Stimulated activated CD4-positive, alpha-beta T cell treated with anti-CD3 and anti-CD28 coated beads, Interleukin-12 subunit alpha, Interleukin-12 subunit beta, amount 100 ng/mL, for 24 hours (primary cell): ENCODE data around the gene SERPINB10.

ENCODE experiments used
- DNase-seq, 2 experiments: peaks; one replicate each; pipeline ENCODE4 v3.0.0-alpha.2; 2020; ENCODE audit warnings: low read depth in 2 of 2

Gene SERPINB10, protein sequence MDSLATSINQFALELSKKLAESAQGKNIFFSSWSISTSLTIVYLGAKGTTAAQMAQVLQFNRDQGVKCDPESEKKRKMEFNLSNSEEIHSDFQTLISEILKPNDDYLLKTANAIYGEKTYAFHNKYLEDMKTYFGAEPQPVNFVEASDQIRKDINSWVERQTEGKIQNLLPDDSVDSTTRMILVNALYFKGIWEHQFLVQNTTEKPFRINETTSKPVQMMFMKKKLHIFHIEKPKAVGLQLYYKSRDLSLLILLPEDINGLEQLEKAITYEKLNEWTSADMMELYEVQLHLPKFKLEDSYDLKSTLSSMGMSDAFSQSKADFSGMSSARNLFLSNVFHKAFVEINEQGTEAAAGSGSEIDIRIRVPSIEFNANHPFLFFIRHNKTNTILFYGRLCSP

DNA sequence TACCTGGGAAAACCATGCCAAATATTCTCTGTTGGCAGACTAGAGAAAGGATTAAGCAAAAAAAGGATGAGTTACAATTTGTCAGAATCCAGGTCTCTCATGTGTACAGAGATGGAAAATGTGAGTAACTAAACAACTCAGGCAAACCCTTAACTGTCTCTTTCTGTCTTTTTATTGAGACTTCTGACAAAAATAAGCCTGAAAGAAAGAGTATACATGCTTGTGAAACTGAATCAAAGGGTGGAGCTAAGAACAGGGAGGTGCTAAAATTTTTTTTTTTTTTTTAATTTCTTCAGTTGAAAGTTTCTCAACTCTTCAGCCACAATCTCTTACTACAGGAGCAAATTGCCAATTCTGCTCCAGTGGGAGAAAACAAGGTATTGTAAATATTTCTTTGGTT is at the start of gene SERPINB10:
Gene SERPINB10, plus strand, starts transcription at position 295 of the 400 bp plus-strand sequence. CDS start 7,553 bp downstream, outside the sequence.
- DNase-seq: no peak

DNA sequence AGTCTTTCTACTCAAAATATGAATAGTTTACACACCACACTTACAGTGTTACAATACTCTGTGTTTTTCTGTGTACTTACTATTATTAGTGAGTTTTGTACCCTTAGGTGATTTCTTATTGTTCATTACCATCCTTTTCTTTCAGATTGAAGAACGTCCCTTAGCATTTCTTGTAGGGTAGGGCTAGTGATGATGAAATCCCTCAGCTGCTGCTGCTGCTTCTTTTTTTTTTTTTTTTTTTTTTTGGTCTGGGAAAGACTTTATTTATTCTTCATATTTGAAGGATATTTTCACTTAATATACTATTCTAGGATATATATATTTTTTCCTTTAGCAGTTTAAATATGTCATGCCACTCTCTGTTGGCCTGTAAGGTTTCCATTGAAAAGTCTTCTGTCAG is 49.3 kb upstream of the SERPINB10 start:
- DNase-seq: no peak

DNA sequence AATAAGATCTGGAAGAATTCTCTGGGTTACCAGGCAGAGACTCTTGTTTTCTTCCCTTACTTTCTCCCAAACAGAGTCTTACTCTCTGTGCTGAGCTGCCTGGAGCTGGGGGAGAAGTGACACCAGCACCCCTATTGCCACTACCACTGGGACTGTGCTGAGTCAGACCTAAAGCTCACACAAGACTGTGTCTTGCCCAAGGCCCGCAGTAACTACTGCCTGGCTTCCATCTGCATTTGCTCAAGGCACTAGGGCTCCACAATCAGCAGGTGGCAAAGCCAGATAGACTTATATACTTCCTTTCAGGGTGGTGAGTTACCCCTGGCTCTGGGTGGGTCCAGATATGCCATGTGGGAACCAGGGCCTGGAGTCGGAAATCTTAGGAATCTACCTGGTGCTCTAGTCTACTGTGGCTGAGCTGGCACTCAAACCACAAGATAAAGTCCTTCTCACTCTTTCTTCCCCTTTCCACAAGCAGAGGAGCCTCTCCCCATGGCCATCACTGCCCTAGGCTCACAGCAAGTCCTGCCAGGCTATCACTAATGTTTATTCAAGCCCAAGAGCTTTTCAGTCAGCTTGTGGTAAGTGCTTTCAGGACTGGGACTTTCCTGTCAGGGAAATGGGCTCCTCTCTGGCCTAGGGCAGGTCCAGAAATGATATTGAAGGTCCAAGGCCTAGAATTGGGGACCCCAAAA is 47.8 kb upstream of the SERPINB10 start:
- no peak for DNase-seq

DNA sequence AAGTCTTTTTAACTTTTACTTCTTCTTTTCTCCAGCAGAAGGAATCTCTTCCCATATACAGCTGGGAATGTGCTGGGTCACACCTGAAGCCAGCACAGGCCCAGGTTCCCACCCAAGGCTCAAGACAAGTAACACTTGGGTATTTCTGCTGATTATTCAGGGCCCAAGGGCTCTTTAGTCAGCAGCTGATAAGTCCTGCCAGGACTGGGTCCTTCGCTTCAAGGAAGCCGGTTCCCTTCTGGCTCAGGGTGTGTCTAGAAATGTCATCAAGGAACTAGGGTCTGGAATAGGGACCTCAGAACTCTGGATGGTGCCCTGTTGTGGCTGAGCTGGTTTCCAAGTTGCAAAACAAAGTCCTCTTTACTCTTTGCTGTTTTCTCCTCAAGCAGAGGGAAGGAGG is 47.2 kb upstream of the SERPINB10 start:
- no peak for DNase-seq

DNA sequence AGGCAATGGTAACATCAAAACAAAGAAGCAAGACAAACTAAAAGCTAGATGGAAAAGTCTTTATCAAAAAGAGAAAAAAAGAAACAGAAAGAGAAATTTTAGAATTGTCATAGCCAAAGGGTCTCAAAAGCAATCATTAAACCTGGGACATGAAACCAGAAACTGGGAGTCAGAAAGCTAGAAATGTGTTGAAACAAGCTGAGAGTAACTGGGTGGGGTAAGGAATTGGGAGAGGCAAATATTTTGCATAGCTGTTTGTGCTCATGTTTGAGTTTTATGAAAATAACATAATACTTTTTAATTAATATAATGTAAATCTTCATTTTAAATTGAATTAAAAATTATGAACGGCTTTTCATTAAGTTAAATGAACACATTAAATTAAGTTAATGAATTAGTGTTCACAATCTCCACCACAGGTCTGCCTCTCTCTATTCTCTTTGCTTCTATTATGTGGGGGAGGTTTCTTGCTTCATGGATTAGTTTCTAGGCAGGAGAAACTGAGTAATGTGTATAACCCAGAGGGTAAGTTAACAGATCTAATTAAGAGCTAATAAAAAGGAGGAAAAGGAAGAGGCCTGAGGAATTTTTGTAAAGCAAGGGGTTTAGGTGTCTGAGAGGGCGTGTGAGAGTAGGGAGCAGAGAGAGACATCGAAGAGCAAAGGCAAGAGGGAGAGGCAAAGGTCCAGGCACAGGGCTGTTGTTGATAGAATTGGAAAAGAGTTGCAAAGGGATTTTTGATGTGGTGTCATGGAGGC is 40.2 kb upstream of the SERPINB10 start:
- no peak for DNase-seq

DNA sequence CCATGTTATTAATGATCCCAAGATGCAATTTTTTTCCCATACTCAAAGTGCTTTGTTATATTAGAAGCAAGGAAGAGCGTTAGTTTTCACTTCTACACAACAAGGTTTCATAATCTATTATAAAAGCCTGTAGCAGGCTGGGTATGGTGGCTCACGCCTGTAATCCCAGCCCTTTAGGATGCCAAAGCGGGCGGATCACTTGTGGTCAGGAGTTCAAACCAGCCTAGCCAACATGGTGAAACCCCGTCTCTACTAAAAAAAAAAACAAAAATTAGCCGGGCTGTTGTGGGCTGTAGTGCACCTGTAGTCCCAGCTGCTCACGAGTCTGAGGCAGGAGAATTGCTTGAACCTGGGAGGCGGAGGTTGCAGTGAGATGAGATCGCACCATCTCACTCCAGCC is 39.2 kb upstream of the SERPINB10 start:
- no peak for DNase-seq

DNA sequence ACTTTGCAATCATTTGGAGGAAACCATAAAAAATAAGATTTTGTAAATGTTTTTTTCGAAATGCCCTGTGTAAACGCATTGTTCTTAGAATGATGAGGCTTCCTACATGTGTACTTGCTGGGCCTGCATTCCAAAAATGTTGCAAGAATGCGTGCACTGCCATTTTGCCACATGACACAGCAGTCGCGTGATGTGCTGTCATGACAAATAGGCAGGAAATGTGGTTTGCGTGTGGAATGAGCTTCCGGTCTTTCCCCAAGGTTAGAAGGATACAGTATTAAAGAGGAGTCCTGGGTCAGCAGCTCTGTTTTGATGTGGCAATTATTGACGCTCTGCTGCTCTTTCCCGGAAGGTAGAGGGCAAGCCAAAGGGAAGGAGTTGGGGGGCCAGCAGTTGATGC is 38.4 kb upstream of the SERPINB10 start:
- DNase-seq: no peak

DNA sequence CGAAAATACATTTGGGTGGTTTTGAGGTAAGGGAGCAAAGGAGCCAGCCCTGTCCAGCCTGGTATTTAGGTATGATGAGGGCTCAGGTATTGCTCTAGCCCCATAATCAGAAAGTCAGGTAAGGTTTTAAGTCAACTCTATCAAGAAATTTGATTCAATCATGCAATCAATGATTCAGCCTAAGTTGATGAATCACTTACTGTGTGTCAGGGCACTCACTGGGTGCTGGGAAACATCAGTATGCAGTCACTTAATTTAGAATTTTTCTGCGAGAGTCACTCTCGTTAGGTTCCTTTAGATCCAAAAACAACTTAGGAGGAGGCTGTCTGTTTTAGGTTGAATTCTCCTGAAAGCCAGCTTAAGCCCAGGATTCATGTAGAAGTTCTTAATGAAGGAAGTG is 37.9 kb upstream of the SERPINB10 start:
- no peak for DNase-seq

DNA sequence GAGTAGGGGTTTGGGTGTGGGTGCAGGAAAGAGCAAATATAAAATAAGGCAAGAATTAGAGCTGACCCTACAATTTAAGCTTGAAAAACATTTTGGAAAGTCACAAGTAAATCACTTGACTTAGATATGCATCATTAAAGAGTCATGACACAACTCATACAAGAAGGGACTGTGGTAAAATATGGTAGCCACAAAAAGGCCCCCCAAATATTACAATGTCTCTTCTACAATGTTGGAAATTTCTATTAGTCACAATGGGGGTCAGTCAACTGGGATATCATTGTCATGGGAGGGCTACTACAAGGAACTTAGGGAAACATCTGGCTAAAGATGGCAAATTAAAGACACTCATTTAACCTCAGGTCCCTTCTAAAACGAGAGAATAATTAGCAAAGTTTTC is 35.9 kb upstream of the SERPINB10 start:
- DNase-seq: no peak

DNA sequence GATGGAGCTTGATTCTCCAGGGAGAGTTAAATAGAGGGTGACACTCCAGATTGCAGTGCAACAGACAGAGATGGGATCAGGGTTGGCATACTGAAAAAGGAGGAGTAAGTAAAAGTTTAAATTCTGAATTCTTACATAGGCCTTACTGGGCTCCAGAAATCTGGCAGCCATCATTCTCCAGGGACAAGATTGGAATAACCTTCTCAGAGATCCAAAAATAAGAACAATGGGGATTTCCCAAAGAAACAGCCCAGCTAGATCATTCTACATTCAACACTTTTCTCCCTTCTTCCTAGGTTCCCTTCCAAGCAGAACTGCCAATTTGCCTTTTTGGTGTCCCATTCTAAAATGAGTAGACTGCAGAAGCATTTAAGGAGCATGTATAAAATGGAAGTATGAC is 35.2 kb upstream of the SERPINB10 start:
- DNase-seq: no peak

DNA sequence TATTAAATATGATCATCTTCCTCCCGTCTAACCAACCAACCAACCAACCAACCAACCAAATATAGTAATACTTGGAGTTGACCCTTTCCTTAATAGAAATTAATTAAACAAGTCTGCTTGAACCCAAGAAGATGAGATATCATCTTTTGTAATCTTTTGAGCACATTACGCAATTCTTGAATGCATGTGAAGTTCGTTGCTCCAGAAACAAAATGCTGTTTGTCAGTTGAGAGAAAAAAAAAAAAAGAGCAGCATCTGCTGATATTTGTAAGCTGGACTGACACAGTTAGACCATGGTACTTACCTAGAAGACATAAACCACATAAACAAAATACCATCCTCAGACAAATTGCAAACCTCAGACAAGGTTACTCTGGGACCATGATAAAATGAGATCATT is 29.4 kb upstream of the SERPINB10 start:
- no peak for DNase-seq

DNA sequence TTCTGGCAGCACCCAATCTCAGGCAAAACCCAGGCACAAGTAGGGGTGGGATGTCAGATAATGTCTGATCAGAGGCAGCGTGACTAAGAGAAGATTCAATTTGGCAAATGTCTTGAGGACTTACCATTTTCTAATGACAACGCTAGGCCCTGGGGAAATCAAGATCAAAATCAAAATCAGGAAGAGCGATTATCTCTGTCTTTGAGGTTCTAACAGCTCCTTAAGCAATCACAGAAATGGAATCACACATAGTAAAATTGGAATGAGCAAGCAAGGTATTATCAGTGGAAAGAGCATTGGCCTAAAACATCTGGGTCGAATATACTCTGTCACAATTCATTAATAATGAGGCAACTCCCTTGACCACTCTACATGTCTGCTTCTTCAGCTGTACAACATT is 28.8 kb upstream of the SERPINB10 start:
- no peak for DNase-seq

DNA sequence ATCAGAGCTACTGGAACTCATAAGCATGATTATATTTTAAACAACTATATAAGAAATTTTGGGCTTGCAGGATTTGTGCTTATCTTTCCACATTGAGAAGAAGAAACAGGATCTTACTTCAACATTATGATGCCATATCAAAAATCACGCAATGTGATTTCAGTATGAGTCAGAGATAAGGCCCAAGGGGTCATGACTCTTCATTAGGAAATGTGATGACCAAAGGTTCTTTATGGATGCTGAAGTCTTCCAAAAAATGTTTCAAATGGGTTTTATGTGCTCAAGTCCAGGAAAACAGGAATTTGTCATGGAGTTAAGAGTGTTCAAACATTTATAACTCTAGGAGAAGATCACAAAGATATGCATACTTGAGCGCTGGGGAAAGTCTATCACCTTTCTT is 28.0 kb upstream of the SERPINB10 start:
- DNase-seq: no peak

DNA sequence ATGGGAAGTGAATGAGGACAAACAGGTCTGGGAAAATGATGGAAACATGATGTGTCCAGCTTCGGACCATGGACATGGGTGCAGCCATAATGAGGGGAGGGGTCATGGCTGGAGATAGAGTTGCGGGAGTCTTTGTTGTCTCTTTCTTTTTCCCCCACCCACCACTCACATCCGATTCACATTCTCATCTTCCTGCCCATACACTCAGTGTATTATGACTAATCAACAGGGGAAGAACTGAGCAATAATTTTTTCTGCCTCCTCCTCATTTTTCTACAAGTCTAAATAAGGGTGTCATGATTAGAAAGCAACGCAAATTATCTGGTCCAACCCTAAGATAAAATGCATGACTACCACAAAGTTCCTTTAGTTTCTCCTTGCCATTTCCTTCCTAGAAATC is 25.9 kb upstream of the SERPINB10 start:
- DNase-seq: no peak

DNA sequence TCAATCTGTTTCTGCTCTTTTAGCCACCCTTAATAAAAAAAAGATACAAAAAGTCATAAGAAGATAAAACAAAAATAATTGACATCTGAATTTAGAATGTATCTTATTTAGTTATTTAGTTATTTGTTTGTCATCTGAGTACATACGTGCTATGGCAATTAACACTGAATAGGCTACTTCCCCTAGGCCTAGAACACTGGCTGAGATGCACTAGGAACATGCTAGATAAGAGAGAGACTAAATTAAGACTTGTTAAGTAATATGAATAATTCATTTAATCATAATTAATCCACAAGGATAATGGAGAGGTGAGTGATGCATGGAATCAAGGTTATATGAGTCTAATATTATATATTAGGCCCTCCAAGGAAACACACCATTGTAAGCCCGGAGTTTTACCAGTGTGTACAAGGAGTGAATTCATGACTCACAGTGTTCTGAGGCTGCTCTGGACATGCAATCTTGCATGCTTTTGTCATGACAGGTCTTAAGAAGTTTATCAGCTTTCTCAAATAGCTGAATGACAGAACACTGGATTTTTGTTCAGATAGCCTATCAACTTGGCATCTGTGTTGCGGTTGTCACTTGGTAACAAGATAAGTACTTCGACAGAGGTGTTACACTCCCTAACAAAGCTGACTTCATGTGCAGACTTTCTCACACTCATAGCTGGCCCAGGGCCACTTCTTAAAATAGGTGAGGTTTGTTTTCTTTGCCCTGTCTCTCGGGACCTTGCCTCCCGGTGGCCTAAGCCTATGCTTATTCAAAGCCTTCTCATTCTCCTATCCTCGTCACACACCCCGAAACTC is 25.2 kb upstream of the SERPINB10 start:
- no peak for DNase-seq

DNA sequence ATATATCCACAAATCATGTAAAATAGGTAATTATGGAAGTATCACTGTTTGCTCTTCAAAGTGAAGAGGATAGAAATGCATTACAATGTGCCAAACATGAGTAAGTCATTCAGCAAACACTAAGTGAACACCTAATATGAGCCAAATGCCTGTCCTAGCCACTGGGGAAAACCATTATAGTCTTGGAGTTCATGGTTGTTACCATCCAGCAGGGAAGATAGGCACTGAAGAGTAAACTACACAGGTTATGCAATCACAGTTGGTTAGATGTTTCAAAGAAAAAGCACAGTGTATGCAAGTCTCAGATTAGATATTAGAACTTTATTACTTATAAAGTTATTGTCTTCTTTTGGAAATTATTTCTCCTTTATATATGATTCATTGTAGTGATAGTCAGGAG is 24.1 kb upstream of the SERPINB10 start:
- no peak for DNase-seq

DNA sequence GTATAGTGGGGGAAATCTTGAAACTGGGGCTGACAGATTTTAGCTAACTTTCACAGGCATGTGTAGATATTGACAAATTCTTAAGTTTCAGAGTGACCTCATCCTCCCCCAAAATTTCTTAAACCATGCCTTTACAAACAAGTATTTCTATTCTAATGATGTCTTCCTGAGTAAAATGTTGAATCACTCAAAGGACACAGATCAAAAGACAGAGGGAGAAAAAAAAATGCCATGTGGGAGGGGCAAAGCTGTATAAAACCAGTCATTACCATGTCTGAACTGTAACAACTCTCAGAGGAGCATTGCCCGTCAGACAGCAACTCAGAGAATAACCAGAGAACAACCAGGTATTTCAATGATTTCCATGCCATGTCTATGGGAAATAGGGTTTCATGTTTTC is 20.3 kb upstream of the SERPINB10 start, which contains the start of gene SERPINB2:
Gene SERPINB2, plus strand, starts transcription at position 282 of the 400 bp plus-strand sequence. CDS start 3,740 bp downstream, outside the sequence.
- no peak for DNase-seq

DNA sequence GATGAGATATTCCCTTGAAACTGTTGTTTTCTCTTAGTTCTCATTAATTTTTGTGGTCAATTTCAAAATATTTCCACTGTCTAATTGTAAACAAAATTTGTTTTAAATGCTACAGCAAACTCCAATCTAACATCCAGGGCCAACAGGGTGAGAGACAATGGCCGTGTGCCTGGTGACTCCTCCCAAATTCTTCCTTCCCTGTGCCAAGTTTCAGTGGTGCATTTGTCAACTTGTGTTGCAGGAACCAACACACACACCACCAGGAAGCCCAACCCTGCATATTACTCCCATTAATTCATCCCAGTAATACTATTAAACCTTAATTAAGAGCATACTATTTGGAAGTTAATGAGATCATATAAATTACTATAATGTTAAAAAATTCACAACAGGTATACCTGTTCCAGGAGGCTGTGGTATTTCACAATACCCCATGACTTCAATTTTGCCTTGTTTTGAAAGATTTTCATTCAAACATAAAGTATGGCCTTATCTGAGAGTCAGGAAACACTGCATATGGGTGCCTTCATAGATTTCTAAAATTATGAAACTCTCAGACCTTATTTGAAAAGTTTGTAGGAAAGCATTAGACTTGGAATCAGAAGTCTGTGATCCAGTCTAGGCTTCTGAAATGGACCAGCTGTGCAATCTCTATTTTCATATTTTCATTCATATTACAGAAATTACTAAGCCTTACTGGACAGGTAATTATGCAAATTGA is 19.1 kb upstream of the SERPINB10 start:
- DNase-seq: no peak

DNA sequence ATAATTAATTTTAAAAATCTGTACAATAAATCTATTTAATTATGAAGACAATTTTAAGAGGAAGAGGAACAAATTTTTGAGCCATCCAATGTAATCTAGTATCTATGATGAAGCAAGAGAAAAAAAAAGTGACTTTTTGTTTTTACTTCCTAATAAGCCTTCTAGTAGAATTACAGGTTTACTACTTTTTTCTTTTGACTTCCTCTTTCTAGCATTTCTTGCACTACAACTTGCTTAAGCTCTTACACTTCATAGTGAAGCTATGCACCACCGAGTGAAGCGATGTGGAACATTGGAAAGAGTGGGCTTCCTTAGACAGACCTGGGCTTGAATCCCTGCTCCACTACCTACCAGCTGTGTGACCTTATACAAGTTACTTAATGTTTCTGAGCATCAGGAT is 18.1 kb upstream of the SERPINB10 start:
- no peak for DNase-seq

DNA sequence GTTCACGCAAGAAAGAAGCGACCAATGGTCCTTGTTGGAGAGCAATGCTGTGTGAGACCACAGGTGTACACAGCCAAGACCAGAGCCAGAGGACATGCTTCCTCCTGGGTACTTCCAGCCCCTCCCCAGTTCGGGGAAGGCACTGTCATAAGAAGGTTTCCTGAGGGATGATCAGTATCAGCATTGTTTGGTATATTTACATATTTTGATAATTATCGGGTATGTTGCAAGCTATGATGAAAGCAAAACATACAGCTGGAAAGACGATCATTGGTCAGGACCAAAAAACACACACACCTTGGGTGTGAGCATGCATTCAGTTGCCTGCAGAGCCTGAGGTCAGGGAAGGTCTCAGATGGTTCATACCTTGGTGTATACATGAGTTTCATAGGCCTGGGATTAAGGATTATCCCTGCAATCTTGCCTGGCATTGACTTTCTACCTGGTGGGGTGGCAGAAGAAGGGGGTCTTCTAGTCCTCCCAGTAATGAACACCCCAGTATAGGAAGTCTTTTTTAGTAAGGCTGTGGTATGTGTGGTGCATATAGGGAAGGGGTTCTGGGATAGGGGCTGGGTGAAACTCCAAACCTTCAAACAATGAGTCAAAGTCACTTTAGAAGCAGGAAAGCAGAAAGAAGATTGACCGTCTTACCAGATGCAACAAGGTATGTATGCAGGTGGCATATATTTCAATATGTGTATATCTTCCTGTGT is 17.4 kb upstream of the SERPINB10 start:
- no peak for DNase-seq
